ENCODE data around the gene TCP11L2. TPM values are rescaled to one million over a fixed set of nuclear protein-coding genes. Genes with fewer than 3 reads are reported as not detected.

Gene TCP11L2
- total RNA-seq, 2 experiments from 2014 or later: 40.9 to 50.8 TPM

DNA sequence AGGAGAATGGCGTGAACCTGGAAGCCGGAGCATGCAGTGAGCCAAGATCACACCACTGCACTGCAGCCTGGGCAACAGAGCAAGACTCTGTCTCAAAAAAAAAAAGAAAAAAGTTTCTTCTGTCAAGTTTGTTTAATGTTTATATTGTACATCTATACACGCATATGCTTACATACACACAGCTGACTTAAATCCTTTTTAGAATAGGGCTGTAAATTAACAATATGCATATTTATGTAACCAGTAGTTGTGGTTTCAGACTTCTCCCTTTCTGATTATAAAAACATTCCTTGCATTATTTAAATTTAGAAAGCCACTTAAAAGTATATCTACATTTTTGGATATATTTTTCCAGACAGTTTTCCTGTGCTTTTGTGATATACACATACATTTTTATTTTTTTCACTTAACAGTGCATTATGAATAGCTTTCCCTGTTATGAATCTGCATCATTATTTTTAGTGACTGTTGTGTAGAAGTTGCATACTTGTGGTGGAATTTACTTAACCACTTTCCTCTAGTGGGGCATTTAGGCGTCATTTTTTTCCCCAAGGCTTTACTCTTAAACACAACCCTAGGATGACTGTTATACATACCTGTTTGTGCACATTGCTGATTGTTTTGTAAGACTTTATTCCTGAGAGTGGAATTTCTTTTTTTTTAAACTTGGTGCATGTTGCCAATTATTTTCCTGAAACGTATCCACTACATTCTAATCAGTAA lies 84.4 kb downstream of the TCP11L2 start:
- no peaks in the 10 kb centered on the region for H3K27me3 Mint-ChIP-seq
- H3K9me3 Mint-ChIP-seq: peaks cover 7% of the 10 kb centered on the region
- POLR2A ChIA-PET: no interaction called here
- H3K4me1 Mint-ChIP-seq: peaks cover 3% of the 10 kb centered on the region
- no peak overlapping the region for H3K27ac Mint-ChIP-seq
- DNase-seq: no peak
- ATAC-seq (ENCODE audit: low read depth): no peak
- H3K4me3 Mint-ChIP-seq: no peak overlapping the region
- H3K36me3 Mint-ChIP-seq: peaks cover 15% of the 10 kb centered on the region

DNA sequence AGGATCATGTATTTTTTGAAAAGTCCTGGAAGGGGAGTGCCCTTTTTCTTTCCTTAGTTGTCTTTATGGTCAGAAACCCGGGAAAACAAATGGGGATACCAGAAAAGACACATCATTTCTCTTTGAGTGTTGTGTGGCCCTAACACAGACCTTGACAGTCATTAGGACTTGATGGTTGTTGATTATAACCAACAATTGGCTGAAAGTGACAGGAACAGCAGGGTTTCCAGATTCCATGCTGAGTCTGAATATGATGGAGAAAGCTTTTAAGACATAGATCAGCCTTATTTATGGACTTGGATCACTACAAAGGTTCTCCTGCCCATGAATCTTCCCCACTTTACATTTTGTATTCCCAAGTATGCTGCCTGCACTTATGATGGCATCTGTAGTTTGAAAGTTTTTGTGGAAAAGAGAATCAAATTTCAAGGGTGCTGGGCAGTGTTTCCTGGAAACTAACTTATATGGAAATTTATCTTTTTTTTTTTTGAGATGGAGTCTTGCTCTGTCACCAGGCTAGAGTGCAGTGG lies 85.4 kb downstream of the TCP11L2 start:
- H3K36me3 Mint-ChIP-seq: peaks cover 6% of the 10 kb centered on the region
- H3K4me3 Mint-ChIP-seq: no peak overlapping the region
- H3K27me3 Mint-ChIP-seq: no peaks in the 10 kb centered on the region
- ATAC-seq (ENCODE audit: low read depth) (no peak), DNase-seq (no peak)
- H3K9me3 Mint-ChIP-seq: peaks cover 1% of the 10 kb centered on the region
- H3K4me1 Mint-ChIP-seq: peaks cover 3% of the 10 kb centered on the region
- POLR2A ChIA-PET: no interaction called here
- no peak overlapping the region for H3K27ac Mint-ChIP-seq

DNA sequence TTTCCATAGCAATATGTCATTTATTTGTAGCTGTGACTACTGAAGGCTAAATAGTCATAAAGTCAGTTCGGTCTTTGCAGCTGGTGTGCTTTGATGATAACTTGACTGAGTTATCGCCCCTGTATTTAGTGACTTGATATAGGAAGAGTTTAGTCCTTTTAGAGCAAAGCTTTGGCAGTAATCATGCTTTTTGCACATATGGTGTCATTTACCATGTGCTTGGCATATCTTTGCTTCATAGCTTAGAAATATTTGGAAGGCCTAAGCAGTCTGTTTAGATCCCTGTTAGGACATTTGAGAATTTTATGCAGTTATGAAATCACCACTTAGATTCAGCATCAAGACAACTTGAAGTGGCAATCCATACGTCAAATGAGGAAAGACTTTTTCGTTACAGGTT lies 86.6 kb downstream of the TCP11L2 start:
- ATAC-seq (ENCODE audit: low read depth): no peak

DNA sequence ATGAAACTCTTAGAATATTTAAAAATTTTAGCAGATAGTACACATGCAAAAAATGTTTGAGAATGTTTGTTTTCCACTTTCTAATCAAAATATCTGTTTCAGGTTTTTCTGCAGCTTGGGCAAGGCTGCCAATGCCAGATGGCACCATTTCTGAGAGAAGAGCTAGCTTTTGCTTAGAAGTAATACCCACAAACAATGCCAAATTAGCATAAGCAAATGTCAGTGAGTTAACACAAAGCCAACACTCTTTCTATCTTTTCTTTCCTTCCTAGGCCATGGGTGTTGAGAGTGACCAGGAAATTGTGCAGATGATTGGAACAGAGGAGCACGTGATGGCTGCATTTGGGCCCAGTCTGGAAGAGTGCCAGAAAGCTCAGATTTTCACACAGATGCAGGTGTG lies 90.2 kb downstream of the TCP11L2 start:
- Mint-ChIP-seq H3K9me3 (no peaks in the 10 kb centered on the region), H3K27ac (no peak overlapping the region), H3K27me3 (no peaks in the 10 kb centered on the region), H3K36me3 (peaks cover 15% of the 10 kb centered on the region), H3K4me1 (no peaks in the 10 kb centered on the region), H3K4me3 (no peak overlapping the region)
- POLR2A ChIA-PET: no interaction called here
- no peak for ATAC-seq (ENCODE audit: low read depth)
- DNase-seq: no peak

More for the DNA sequence above, 86.6 kb downstream of the TCP11L2 start:
- H3K27me3 Mint-ChIP-seq: no peaks in the 10 kb centered on the region
- no peaks in the 10 kb centered on the region for H3K9me3 Mint-ChIP-seq
- peaks cover 2% of the 10 kb centered on the region for H3K4me1 Mint-ChIP-seq
- POLR2A ChIA-PET: no interaction called here
- no peak overlapping the region for H3K27ac Mint-ChIP-seq
- DNase-seq: no peak
- H3K4me3 Mint-ChIP-seq: no peak overlapping the region
- peaks cover 4% of the 10 kb centered on the region for H3K36me3 Mint-ChIP-seq

Other genes starting within 250 kb of the TCP11L2 start
- not detected for gene NUAK1, start 163.8 kb upstream of the TCP11L2 start, total RNA-seq
- gene CKAP4, start 54.7 kb upstream of the TCP11L2 start, total RNA-seq: 1 to 10 TPM; 3.9 TPM
- gene POLR3B, start 55.0 kb downstream of the TCP11L2 start, total RNA-seq: 1 to 10 TPM; 4.7 TPM

Data from activated naive CD8-positive, alpha-beta T cell treated with anti-CD3 and anti-CD28 coated beads, Interleukin-2, amount 10 ng/mL, durations not matched to agents 7 days and 5 days (primary cell).